ENCODE data around the gene ARHGAP12.

DNA sequence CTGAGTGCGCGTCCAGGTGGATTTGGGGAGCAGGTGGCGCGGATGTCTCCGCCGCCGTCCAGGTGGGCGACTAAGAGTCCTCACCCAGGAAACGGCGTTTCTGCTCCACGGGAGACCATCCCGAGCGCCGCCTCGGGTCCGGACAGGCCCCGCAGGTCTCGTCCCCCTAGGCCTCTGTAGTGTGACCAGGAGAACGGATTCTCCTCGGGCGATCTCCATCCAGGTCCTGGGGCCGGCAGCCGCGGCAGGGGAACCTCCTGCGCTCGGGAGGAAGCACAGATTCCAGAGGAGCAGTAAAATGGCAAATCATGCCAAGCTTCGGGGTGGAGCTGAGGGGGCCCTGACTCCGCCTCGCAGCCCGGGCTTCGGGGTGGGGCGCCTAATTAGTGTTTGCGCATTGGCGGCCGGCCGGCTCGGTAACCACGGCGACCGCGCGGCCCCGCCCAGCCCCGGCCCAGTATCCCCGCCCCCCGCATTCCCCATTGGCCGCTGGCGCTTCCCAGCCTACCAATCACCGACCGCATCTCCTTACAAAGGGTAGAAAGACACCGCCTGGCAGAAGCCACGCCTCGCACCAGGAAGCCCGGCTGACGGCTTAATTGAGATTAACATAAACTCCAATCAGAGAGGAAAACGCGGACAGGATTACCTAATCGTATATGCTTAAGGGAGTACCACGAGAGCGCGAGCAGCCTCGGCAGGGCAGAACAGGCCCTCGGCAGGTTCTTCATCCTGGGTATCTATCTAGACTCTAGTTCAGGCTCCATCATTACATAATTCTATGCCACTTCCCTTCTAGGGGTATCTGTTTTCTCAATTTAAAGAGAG lies 168.6 kb downstream of the ARHGAP12 start:
- TF ChIP-seq EZH2 (IDR thresholded peaks at IDR 0.05; ENCODE audit: insufficient read depth, poor library complexity, severe bottlenecking): no peak
- TF ChIP-seq EZH2phosphoT487 (IDR thresholded peaks at IDR 0.05; ENCODE audit: insufficient read depth, low read depth): no peak
